GM12875 (cell line): ENCODE results near the gene CHCHD1.

Experiments used
- H3K4me3 ChIP-seq: one replicate; pipeline ENCODE4 v1.5.1; 2011; ENCODE audit warnings: low read depth, low read length, control low read depth
- CTCF ChIP-seq: IDR thresholded peaks from 2 replicates; pipeline ENCODE4 v1.5.1; 2011; ENCODE audit warnings: low read depth, mild to moderate bottlenecking, control low read depth, inconsistent platforms, low read length, moderate library complexity, borderline replicate concordance; ENCODE audit not compliant: insufficient read depth

Gene CHCHD1

GRCh38 chr10:73797324-73798025 is 15.6 kb downstream of the CHCHD1 start:
- TF ChIP-seq CTCF, result no peak
- H3K4me3 ChIP-seq, result no peak overlapping the region

GRCh38 chr10:73798087-73798486 is 16.2 kb downstream of the CHCHD1 start:
- no peak overlapping the region for H3K4me3 ChIP-seq
- TF ChIP-seq CTCF, result no peak

GRCh38 chr10:73798927-73799560 is 17.2 kb downstream of the CHCHD1 start:
- TF ChIP-seq CTCF, result no peak
- H3K4me3 ChIP-seq, result no peak overlapping the region

GRCh38 chr10:73799899-73800559 is 18.2 kb downstream of the CHCHD1 start:
- TF ChIP-seq CTCF, result no peak
- no peak overlapping the region for H3K4me3 ChIP-seq

GRCh38 chr10:73800560-73801252 is 18.9 kb downstream of the CHCHD1 start:
- TF ChIP-seq CTCF, result no peak
- no peak overlapping the region for H3K4me3 ChIP-seq

GRCh38 chr10:73801253-73801590 is 19.4 kb downstream of the CHCHD1 start:
- no peak for TF ChIP-seq CTCF

More at GRCh38 chr10:73801253-73801590, 19.4 kb downstream of the CHCHD1 start:
- H3K4me3 ChIP-seq, result no peak overlapping the region
